K562 (cell line): ENCODE data around the gene EPC2. TPM values are rescaled to one million over a fixed set of nuclear protein-coding genes. Genes with fewer than 3 reads are reported as not detected.

Experiments used
- ATAC-seq: fragments of 200-7000 bp; cut with Tn5 transposase; 3 replicates; pipeline ENCODE4 v1.9.1; 2020; ENCODE audit warnings: moderate library complexity
- BruUV-seq: library from RNA; stranded (reverse); fragments of 400-500 nt; replicated peaks from 2 replicates; lab custom pipeline; 2021; lab: Mats Ljungman, UMichigan
- CTCF ChIA-PET: fragments of 300-600 bp; formaldehyde crosslinking; extraction: SDS; loops from one replicate; lab custom pipeline; 2021; ENCODE audit warnings: low intra/inter-chr PET ratio; lab: Yijun Ruan, JAX
- POLR2A ChIA-PET: fragments of 300-600, 350-650 bp; sonication (Branson Sonifier 250); formaldehyde crosslinking; extraction: SDS; loops from one replicate; lab custom pipeline; 2021; ENCODE audit warnings: antibody characterized with exemption, inconsistent platforms; lab: Yijun Ruan, JAX
- DNase-seq, 4 experiments: peaks; one replicate each; pipeline versions ENCODE4 v3.0.0 to v3.0.0-alpha.2; 2011 to 2018; ENCODE audit warnings: low spot score in 3 of 4, mixed read lengths in 3 of 4; ENCODE audit errors: extremely low read depth in 1 of 4
- FAIRE-seq: peaks from 2 replicates; lab custom pipeline; 2011; peaks lifted over from hg19 to GRCh38; lab: Jason Lieb, UNC
- H2AFZ ChIP-seq: 2 replicates; pipeline ENCODE4 v1.6.0; 2011; ENCODE audit warnings: low read depth, low read length, control low read depth, inconsistent platforms
- H3K27ac ChIP-seq: fragments of 200-600 bp; 3 replicates; pipeline ENCODE4 v1.8.0; 2011; ENCODE audit warnings: low read depth, mild to moderate bottlenecking, control low read depth, inconsistent platforms, low read length, moderate library complexity, mixed read lengths; ENCODE audit errors: extremely low read depth
- H3K27me3 ChIP-seq, 2 experiments: fragments of 300-600 bp in 1 of 2; 2 replicates in 1 of 2; 3 replicates in 1 of 2; pipeline versions ENCODE4 v1.6.0 to v1.8.0; 2011; ENCODE audit warnings: inconsistent platforms in 2 of 2, low read length in 2 of 2, mild to moderate bottlenecking in 1 of 2, mixed read lengths in 1 of 2, moderate library complexity in 1 of 2; ENCODE audit not compliant: control insufficient read depth in 2 of 2, insufficient read depth in 2 of 2
- H3K36me3 ChIP-seq: fragments of 300-600 bp; 3 replicates; pipeline ENCODE4 v1.8.0; 2011; ENCODE audit warnings: mild to moderate bottlenecking, low read length, inconsistent platforms; ENCODE audit not compliant: control insufficient read depth, insufficient read depth
- H3K4me1 ChIP-seq, 2 experiments: fragments of 200-600 bp in 1 of 2; replicated peaks in 1 of 2; 2 replicates in 1 of 2; 3 replicates in 1 of 2; pipeline versions ENCODE4 v1.5.1 to v1.8.0; 2011; ENCODE audit warnings: inconsistent platforms in 2 of 2, low read length in 2 of 2, mild to moderate bottlenecking in 1 of 2, mixed read lengths in 1 of 2, moderate library complexity in 1 of 2; ENCODE audit not compliant: control insufficient read depth in 2 of 2, insufficient read depth in 2 of 2
- H3K4me2 ChIP-seq: 2 replicates; pipeline ENCODE4 v1.6.1; 2011; ENCODE audit warnings: low read length, control low read depth, inconsistent platforms, mixed read lengths; ENCODE audit not compliant: insufficient read depth
- H3K4me3 ChIP-seq: fragments of 200-600 bp; sonication (generic), shearing (Covaris generic); 2 replicates; pipeline ENCODE4 v1.5.1; 2016; ENCODE audit warnings: control low read depth, inconsistent platforms
- H3K79me2 ChIP-seq: fragments of 200-600 bp; 3 replicates; pipeline ENCODE4 v1.8.0; 2011; ENCODE audit warnings: low read length, inconsistent platforms; ENCODE audit not compliant: control insufficient read depth, insufficient read depth
- H3K9ac ChIP-seq, 2 experiments: 2 replicates each; pipeline versions ENCODE4 v1.6.0 to v1.6.1; 2011; ENCODE audit warnings: low read depth in 2 of 2, low read length in 2 of 2, control low read depth in 1 of 2, inconsistent platforms in 1 of 2, mild to moderate bottlenecking in 1 of 2, mixed read lengths in 1 of 2; ENCODE audit not compliant: insufficient read depth in 1 of 2
- H3K9me1 ChIP-seq: one replicate; pipeline ENCODE4 v1.6.0; 2011; ENCODE audit warnings: inconsistent platforms, mild to moderate bottlenecking, low read length, moderate library complexity; ENCODE audit not compliant: control insufficient read depth, insufficient read depth
- H3K9me3 ChIP-seq: replicated peaks from 2 replicates; pipeline ENCODE4 v1.5.1; 2011; ENCODE audit warnings: low read depth, low read length, inconsistent platforms; ENCODE audit not compliant: control insufficient read depth, insufficient read depth
- H4K20me1 ChIP-seq: replicated peaks from 2 replicates; pipeline ENCODE4 v1.6.1; 2011; ENCODE audit warnings: low read length, inconsistent platforms, mixed read lengths; ENCODE audit not compliant: control insufficient read depth, insufficient read depth
- DMBX1 ChIP-seq: fragments of 250-450 bp; sonication (Bioruptor Pico); IDR thresholded peaks from 2 replicates; pipeline ENCODE4 v1.8.0; 2022; ENCODE audit warnings: inconsistent platforms, mild to moderate bottlenecking, moderate library complexity, borderline replicate concordance
- SP2 ChIP-seq: IDR thresholded peaks from 2 replicates; pipeline ENCODE4 v1.6.1; 2011; ENCODE audit warnings: mild to moderate bottlenecking, low read depth, low read length, moderate library complexity; ENCODE audit not compliant: poor library complexity, severe bottlenecking; ENCODE audit errors: extremely low read depth
- in situ Hi-C: fragments of 300-500 bp; cut with MboI; formaldehyde crosslinking; loops from 4 replicates; pipeline ENCODE4 v1.15.0; 2018; ENCODE audit warnings: inconsistent platforms, mixed read lengths
- intact Hi-C: fragments of 100-400 bp; cut with micrococcal nuclease; formaldehyde crosslinking; loops from 2 replicates; pipeline ENCODE4 v1.14.2; 2022
- polyA plus RNA-seq, 8 experiments: library from polyadenylated mRNA; depleted of rRNA in 4 of 8; stranded (reverse) in 5 of 8; unstranded in 3 of 8; fragments of >200 nt; fragmentation: Nextera tagmentation in 2 of 8; fragmentation: Illumina TruSeq in 1 of 8; extraction: Ambion mirVana in 2 of 8; extraction: Trizol in 1 of 8; gene quantifications; 2 replicates each; pipeline versions ENCODE4 v1.2.1 to v1.2.3, GENCODE V29; 2011 to 2014; ENCODE audit warnings: inconsistent platforms in 1 of 8, missing spikeins in 1 of 8
- total RNA-seq, 7 experiments: library from RNA; depleted of rRNA in 6 of 7; stranded (reverse); fragments of >200 nt in 6 of 7; fragmentation: Illumina TruSeq in 2 of 7; extraction: Trizol in 2 of 7; gene quantifications; 2 replicates each; pipeline versions ENCODE4 v1.2.1 to v1.2.3, GENCODE V29; 2011 to 2021; ENCODE audit warnings: low replicate concordance in 1 of 7
- TF ChIP-seq, protein P1 (sequence below): IDR thresholded peaks from 2 replicates; pipeline ENCODE4 v1.6.1; 2016; ENCODE audit warnings: missing genetic modification characterization, missing compliant biosample characterization

Gene EPC2
- total and polyA plus RNA-seq, 9 of the 15 experiments (the other 6 are each of a cell fraction or from before 2014, with no cell fraction given): 7.0 to 35.8 (median 29.1) TPM

GRCh38 chr2:148721520-148721931 is 77.0 kb downstream of the EPC2 start:
- no peaks in the 10 kb centered on the region; the same call in 2 of the 3 replicates for H3K36me3 ChIP-seq
- H3K9ac ChIP-seq: no peak overlapping the region
- no peak for ATAC-seq
- no peak for TF ChIP-seq SP2
- TF ChIP-seq DMBX1 (CRISPR knock-in tag): no peak
- TF ChIP-seq, protein P1, sequence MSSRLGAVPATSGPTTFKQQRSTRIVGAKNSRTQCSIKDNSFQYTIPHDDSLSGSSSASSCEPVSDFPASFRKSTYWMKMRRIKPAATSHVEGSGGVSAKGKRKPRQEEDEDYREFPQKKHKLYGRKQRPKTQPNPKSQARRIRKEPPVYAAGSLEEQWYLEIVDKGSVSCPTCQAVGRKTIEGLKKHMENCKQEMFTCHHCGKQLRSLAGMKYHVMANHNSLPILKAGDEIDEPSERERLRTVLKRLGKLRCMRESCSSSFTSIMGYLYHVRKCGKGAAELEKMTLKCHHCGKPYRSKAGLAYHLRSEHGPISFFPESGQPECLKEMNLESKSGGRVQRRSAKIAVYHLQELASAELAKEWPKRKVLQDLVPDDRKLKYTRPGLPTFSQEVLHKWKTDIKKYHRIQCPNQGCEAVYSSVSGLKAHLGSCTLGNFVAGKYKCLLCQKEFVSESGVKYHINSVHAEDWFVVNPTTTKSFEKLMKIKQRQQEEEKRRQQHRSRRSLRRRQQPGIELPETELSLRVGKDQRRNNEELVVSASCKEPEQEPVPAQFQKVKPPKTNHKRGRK (tag): 0 out of 2 replicates have a peak, but pooled peaks have one; percentile 24
- intact Hi-C loops (no loop called here), in situ Hi-C loops (no loop called here)
- no peak overlapping the region for H3K27ac ChIP-seq
- H3K4me2 ChIP-seq: no peak overlapping the region
- no peaks in the 10 kb centered on the region for H3K9me3 ChIP-seq
- H3K27me3 ChIP-seq: no peaks in the 10 kb centered on the region
- H3K4me3 ChIP-seq: no peak overlapping the region
- no peak for DNase-seq
- no peak for FAIRE-seq
- no peaks in the 10 kb centered on the region for H3K9me1 ChIP-seq
- CTCF ChIA-PET: no interaction called here
- no peak overlapping the region for H2AFZ ChIP-seq
- POLR2A ChIA-PET: interaction anchor here (1.2 to 1.7 kb wide), 2 partner anchors 8 to 30 kb away, joined by 3 to 4 read pairs; no protein-coding TSS in a partner anchor
- no TSS peak for BruUV-seq
- peaks cover 16 to 17% of the 10 kb centered on the region in 2 experiments; a peak in 4 of 5 replicates for H3K4me1 ChIP-seq
- peaks cover 89% of the 10 kb centered on the region for H3K79me2 ChIP-seq
- H4K20me1 ChIP-seq: peaks cover 14% of the 10 kb centered on the region
